Measurements from ENCODE around the gene PITPNB. TPM values are rescaled to one million over a fixed set of nuclear protein-coding genes. Genes with fewer than 3 reads are reported as not detected.

The PITPNB gene
- total and polyA plus RNA-seq, 2 donors from 2014 or later = 23.7 to 72.0 TPM

- Histone ChIP-seq H3K27ac (ENCODE audit: low read depth in 2 of 2, low read length in 2 of 2) (no peak overlapping the region), H3K9me3 (ENCODE audit: control insufficient read depth in 2 of 3, insufficient read depth in 1 of 3, low read length in 3 of 3) (no peaks in the 10 kb centered on the region), H3K9ac (ENCODE audit: low read length in 3 of 3) (no peak overlapping the region), H3K4me1 (ENCODE audit: control insufficient read depth in 2 of 3, insufficient read depth in 2 of 3, low read depth in 1 of 3, low read length in 3 of 3) (no peaks in the 10 kb centered on the region), H3K27me3 (ENCODE audit: control insufficient read depth, insufficient read depth, low read length) (no peaks in the 10 kb centered on the region), H3K36me3 (ENCODE audit: control insufficient read depth in 2 of 3, insufficient read depth in 3 of 3, low read length in 3 of 3) (no peaks in the 10 kb centered on the region), H3K4me3 (ENCODE audit: low read length in 3 of 3) (no peak overlapping the region)
- FAIRE-seq (no peak), DNase-seq (no peak)
- TF ChIP-seq, protein P1, sequence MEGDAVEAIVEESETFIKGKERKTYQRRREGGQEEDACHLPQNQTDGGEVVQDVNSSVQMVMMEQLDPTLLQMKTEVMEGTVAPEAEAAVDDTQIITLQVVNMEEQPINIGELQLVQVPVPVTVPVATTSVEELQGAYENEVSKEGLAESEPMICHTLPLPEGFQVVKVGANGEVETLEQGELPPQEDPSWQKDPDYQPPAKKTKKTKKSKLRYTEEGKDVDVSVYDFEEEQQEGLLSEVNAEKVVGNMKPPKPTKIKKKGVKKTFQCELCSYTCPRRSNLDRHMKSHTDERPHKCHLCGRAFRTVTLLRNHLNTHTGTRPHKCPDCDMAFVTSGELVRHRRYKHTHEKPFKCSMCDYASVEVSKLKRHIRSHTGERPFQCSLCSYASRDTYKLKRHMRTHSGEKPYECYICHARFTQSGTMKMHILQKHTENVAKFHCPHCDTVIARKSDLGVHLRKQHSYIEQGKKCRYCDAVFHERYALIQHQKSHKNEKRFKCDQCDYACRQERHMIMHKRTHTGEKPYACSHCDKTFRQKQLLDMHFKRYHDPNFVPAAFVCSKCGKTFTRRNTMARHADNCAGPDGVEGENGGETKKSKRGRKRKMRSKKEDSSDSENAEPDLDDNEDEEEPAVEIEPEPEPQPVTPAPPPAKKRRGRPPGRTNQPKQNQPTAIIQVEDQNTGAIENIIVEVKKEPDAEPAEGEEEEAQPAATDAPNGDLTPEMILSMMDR (IDR thresholded peaks at IDR 0.05; ENCODE audit: borderline replicate concordance, extremely low read depth, insufficient read depth) = no peak
- intact Hi-C loops (cut with DNase I) = no loop called here
These were observed 84.5 kb downstream of the PITPNB start for GRCh38 chr22:27834364-27835185.

DNA sequence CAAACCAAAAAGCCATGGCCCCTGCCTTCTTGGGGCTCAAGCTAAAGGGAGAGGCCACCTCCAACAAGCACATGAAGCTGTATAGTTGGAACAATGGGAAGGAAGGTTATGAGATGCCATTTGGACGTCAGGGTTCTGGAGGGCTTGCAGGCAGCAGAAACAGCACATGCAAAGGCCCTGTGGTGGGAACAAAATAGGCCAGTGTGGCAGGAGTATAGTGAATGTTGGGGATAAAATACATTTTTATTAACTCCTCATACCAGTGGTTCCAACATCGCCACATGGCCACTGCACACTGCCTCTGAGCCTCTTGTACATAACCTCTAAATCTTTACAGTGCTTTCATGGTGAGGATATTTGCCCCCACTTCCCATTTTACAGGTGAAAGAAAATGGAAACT, 85.3 kb downstream of the PITPNB start:
- no peak for FAIRE-seq

GRCh38 chr22:27832606-27833005, 86.5 kb downstream of the PITPNB start:
- Histone ChIP-seq H3K36me3 (ENCODE audit: control insufficient read depth in 2 of 3, insufficient read depth in 3 of 3, low read length in 3 of 3) (no peaks in the 10 kb centered on the region), H3K9ac (ENCODE audit: low read length in 3 of 3) (no peak overlapping the region), H3K4me3 (ENCODE audit: low read length in 3 of 3) (no peak overlapping the region), H3K9me3 (ENCODE audit: control insufficient read depth in 2 of 3, insufficient read depth in 1 of 3, low read length in 3 of 3) (no peaks in the 10 kb centered on the region), H3K27me3 (ENCODE audit: control insufficient read depth, insufficient read depth, low read length) (no peaks in the 10 kb centered on the region), H3K4me1 (ENCODE audit: control insufficient read depth in 2 of 3, insufficient read depth in 2 of 3, low read depth in 1 of 3, low read length in 3 of 3) (no peaks in the 10 kb centered on the region), H3K27ac (ENCODE audit: low read depth in 2 of 2, low read length in 2 of 2) (no peak overlapping the region)
- intact Hi-C loops (cut with DNase I) = no loop called here
- DNase-seq = no peak
- TF ChIP-seq, protein P1 (IDR thresholded peaks at IDR 0.05; ENCODE audit: borderline replicate concordance, extremely low read depth, insufficient read depth) = no peak
- FAIRE-seq = no peak

More for the DNA sequence above, 85.3 kb downstream of the PITPNB start:
- no peaks in the 10 kb centered on the region for H3K4me1 ChIP-seq (ENCODE audit: control insufficient read depth in 2 of 3, insufficient read depth in 2 of 3, low read depth in 1 of 3, low read length in 3 of 3)
- intact Hi-C loops (cut with DNase I) = no loop called here
- no peak for DNase-seq
- no peak overlapping the region for H3K9ac ChIP-seq (ENCODE audit: low read length in 3 of 3)
- H3K4me3 ChIP-seq (ENCODE audit: low read length in 3 of 3) = no peak overlapping the region
- TF ChIP-seq, protein P1 (IDR thresholded peaks at IDR 0.05; ENCODE audit: borderline replicate concordance, extremely low read depth, insufficient read depth) = no peak
- H3K9me3 ChIP-seq (ENCODE audit: control insufficient read depth in 2 of 3, insufficient read depth in 1 of 3, low read length in 3 of 3) = no peaks in the 10 kb centered on the region
- H3K27ac ChIP-seq (ENCODE audit: low read depth in 2 of 2, low read length in 2 of 2) = no peak overlapping the region
- no peaks in the 10 kb centered on the region for H3K36me3 ChIP-seq (ENCODE audit: control insufficient read depth in 2 of 3, insufficient read depth in 3 of 3, low read length in 3 of 3)
- no peaks in the 10 kb centered on the region for H3K27me3 ChIP-seq (ENCODE audit: control insufficient read depth, insufficient read depth, low read length)

All from kidney (tissue), 14 donors.